SK-N-SH (cell line): Measurements from ENCODE around the gene OGFR.

Experiments used
- CTCF ChIP-seq: fragments of 200-600 bp; sonication (generic); IDR thresholded peaks from 2 replicates; pipeline ENCODE4 v1.6.1; 2017; ENCODE audit warnings: antibody characterized with exemption, mild to moderate bottlenecking, moderate library complexity
- RFX5 ChIP-seq: IDR thresholded peaks from 2 replicates; pipeline ENCODE4 v1.6.1; 2012; ENCODE audit warnings: mild to moderate bottlenecking, improper control_type of control experiment, low read length

- no peak for TF ChIP-seq CTCF
- TF ChIP-seq RFX5 = no peak
Measured at GRCh38 chr20:62764156-62764935, 40.3 kb upstream of the OGFR start.
